ENCODE data around the gene HPX.

Gene HPX

DNA sequence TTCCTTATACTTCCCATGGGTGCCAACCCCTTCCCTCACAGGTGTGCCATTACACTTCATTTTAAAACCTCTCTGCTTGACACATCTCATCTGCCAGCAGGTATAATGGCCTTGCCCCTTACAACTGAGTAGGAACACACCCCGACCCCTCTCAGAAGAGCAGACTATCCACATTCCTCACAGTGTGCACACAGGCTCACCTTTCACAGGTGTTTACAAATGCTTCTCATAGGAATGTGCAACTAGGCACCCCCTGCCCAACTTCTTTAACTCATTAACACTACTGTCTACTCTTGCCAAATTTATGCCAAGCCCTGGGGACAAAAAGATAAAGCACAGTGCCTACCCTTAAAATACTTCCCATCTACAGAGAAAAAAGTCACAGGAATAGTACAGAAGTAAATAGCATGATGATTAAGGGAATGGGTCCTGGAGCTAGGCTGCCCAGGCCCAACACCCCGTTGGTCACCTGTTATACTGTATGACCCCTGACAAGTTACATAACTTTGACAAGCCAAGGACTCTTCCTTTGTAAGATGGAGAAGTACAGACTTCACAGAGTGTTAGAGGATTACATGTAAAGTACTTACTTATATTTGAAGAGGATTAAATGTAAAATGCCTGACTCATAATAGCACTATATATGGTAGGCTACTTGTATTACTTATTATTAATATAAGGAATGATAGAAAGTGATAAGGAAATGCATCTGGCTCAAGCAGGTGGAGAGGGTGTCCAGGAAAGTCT, 17.7 kb upstream of the HPX start:
- Mint-ChIP-seq H3K27me3 (ENCODE audit: low read depth) (no peaks in the 10 kb centered on the region), H3K4me3 (no peak overlapping the region)

DNA sequence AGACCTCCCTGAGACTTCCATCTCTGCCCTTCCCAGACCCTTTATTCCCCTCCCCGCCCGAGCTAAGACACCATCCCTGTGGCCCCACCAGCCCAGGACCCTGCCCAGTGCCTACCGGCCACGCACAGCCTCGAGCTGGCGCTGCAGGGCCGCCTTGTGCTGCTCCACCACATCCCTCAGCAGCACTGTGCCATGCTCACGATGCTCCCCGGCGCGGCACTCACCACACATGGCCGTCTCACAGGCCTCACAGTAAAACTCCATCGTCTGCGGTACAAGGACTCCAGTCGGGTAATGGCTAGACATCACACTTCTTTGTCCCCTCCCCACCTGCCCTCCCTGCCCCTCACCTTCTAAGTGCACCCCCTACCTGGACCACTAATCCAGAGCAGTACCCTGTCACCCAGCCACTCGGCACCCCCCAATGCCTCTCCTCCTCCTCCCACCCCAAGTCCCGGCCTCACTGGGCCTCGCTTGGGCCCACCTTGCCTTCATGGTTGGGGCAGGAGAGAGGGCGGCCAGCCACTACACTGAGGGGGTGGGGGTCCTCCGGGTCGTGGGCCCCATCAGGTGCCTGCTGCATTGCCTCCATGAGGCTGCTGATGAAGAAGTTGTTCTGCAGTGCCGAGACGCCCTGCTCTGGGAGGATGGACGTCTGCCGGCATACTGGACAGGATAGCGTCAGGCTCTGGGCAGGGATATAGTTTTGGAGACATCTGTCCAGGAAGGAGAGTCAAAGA, 17.0 kb upstream of the HPX start:
- Mint-ChIP-seq H3K27me3 (ENCODE audit: low read depth) (no peaks in the 10 kb centered on the region), H3K9me3 (no peaks in the 10 kb centered on the region), H3K4me1 (peaks cover 8% of the 10 kb centered on the region), H3K4me3 (no peak overlapping the region), H3K27ac (no peak overlapping the region), H3K36me3 (ENCODE audit: low read depth) (peaks cover 27% of the 10 kb centered on the region)
- TF ChIP-seq, protein P1, sequence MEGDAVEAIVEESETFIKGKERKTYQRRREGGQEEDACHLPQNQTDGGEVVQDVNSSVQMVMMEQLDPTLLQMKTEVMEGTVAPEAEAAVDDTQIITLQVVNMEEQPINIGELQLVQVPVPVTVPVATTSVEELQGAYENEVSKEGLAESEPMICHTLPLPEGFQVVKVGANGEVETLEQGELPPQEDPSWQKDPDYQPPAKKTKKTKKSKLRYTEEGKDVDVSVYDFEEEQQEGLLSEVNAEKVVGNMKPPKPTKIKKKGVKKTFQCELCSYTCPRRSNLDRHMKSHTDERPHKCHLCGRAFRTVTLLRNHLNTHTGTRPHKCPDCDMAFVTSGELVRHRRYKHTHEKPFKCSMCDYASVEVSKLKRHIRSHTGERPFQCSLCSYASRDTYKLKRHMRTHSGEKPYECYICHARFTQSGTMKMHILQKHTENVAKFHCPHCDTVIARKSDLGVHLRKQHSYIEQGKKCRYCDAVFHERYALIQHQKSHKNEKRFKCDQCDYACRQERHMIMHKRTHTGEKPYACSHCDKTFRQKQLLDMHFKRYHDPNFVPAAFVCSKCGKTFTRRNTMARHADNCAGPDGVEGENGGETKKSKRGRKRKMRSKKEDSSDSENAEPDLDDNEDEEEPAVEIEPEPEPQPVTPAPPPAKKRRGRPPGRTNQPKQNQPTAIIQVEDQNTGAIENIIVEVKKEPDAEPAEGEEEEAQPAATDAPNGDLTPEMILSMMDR (IDR thresholded peaks at IDR 0.05; ENCODE audit: unreplicated experiment in 3 of 3) = no peak

More for the DNA sequence above, 17.7 kb upstream of the HPX start:
- H3K4me1 Mint-ChIP-seq = peaks cover 8% of the 10 kb centered on the region
- TF ChIP-seq, protein P1 (IDR thresholded peaks at IDR 0.05; ENCODE audit: unreplicated experiment in 3 of 3) = no peak
- H3K27ac Mint-ChIP-seq = no peak overlapping the region
- peaks cover 25% of the 10 kb centered on the region for H3K36me3 Mint-ChIP-seq (ENCODE audit: low read depth)
- H3K9me3 Mint-ChIP-seq = no peaks in the 10 kb centered on the region

DNA sequence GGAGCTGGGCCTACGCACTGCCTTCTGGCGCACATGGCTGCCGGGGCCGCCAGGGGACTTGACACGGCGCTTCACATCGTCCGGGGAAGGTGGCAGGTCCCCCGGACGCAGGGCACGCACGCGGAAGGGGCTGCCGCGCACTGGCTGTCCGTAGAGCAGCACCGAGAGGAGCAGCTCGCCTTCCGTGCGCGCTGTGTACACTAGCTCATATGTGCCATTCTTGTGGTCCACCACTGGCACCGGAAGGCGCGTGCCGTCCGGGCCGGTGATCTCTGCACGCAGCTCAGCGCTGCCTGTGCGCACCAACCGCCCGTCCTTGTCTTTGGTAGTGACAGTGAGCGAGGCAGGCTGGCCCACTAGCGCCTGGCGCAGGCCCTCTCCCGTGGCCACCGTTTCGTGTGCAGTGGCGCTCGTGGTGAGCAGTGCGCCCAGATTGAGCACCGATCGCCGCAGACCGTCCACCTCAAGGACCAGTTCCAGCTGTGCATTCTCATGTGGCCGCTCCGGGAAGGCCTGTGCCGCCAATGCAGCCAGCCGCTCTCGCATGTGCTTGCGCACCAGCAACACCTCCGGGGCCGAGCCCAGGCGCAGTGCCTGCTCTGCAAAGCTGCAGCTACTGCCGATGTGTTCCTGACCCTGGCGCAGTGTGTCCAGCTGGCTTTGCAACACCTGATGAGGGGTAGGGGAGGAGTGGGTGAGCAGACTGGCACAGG, 15.7 kb upstream of the HPX start:
- no peaks in the 10 kb centered on the region for H3K9me3 Mint-ChIP-seq
- H3K4me1 Mint-ChIP-seq = peaks cover 8% of the 10 kb centered on the region
- H3K27me3 Mint-ChIP-seq (ENCODE audit: low read depth) = no peaks in the 10 kb centered on the region
- TF ChIP-seq, protein P1 (IDR thresholded peaks at IDR 0.05; ENCODE audit: unreplicated experiment in 3 of 3) = no peak
- H3K4me3 Mint-ChIP-seq = no peak overlapping the region
- H3K27ac Mint-ChIP-seq = no peak overlapping the region
- peaks cover 25% of the 10 kb centered on the region for H3K36me3 Mint-ChIP-seq (ENCODE audit: low read depth)

DNA sequence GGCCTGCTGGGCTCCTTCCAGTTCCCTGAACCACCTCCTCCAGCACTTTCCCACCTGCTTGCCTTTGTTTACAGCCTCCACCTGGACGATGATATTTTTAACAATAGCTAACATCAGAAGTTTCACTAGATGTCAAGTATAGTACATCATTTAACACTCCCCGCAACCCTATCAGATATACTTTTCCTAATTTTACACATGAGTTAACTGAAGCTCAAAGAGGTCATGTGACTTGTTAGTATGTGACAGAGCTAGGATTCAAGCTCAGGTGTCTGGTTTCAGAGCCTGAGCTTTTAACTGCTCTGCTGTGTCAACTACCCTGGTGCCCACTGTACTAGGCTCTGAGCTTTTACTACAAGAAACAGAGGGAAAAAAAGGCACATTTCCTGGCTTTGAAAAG, 14.3 kb upstream of the HPX start:
- TF ChIP-seq, protein P1 (IDR thresholded peaks at IDR 0.05; ENCODE audit: unreplicated experiment in 3 of 3) = no peak
- no peaks in the 10 kb centered on the region for H3K27me3 Mint-ChIP-seq (ENCODE audit: low read depth)
- peak overlapping the region in 2 of 3 experiments; percentile 6 to 63 for H3K27ac Mint-ChIP-seq
- peaks cover 21% of the 10 kb centered on the region for H3K36me3 Mint-ChIP-seq (ENCODE audit: low read depth)
- no peak overlapping the region for H3K4me3 Mint-ChIP-seq
- peaks cover 8% of the 10 kb centered on the region for H3K4me1 Mint-ChIP-seq
- H3K9me3 Mint-ChIP-seq = no peaks in the 10 kb centered on the region

DNA sequence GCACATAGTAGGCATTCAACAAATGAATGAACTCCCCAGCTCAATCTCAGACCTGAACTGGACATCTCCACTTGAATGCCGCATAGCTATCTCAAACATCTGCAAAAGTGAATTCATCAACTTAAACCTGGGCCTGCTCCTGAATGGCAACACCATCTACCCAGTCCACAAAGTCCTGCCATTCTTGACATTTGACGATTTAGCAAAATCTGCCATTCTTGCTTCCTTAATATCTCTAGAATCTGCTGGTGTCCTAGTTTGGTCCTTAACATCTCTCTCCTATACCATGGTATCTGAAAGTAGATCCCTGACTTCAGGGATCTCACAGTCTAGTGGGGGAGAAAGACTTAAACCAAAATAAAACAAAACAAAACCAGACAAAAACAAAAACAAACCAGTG, 12.4 kb upstream of the HPX start:
- H3K4me3 Mint-ChIP-seq = no peak overlapping the region
- no peak overlapping the region for H3K27ac Mint-ChIP-seq
- no peaks in the 10 kb centered on the region for H3K9me3 Mint-ChIP-seq
- peaks cover 8% of the 10 kb centered on the region for H3K4me1 Mint-ChIP-seq
- peaks cover 17% of the 10 kb centered on the region for H3K36me3 Mint-ChIP-seq (ENCODE audit: low read depth)
- no peaks in the 10 kb centered on the region for H3K27me3 Mint-ChIP-seq (ENCODE audit: low read depth)
- TF ChIP-seq, protein P1 (IDR thresholded peaks at IDR 0.05; ENCODE audit: unreplicated experiment in 3 of 3) = no peak

Measured in nephron (organoid).